ENCODE measurements around the gene ACSL3. TPM values are rescaled to one million over a fixed set of nuclear protein-coding genes. Genes with fewer than 3 reads are reported as not detected.

ACSL3 gene
- total RNA-seq, 1 experiment from 2014 or later, result 181 TPM

DNA sequence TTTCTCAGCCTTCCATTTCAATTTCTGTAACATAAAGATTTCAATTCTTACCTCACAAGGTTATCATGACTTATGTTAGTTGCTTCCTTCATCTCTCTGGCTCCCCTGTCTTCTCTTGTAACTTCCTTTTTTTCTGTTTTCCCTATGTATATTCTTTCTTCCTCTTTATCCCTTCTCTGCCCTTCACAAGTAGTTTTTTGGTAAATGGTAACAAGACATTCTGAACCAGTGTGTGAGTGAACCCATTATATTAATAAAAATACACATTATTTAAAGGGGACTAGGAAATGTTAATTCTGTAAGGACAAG is 8.4 kb downstream of the ACSL3 start:
- H3K9me3 ChIP-seq, result no peaks in the 10 kb centered on the region
- no peak overlapping the region for H3K4me3 ChIP-seq (ENCODE audit: low read depth, low read length)
- Mint-ChIP-seq H3K36me3 (ENCODE audit: insufficient read depth, unreplicated experiment) (no peaks in the 10 kb centered on the region), H3K9me3 (ENCODE audit: unreplicated experiment) (no peaks in the 10 kb centered on the region), H3K27me3 (ENCODE audit: insufficient read depth, unreplicated experiment) (no peaks in the 10 kb centered on the region), H3K4me1 (ENCODE audit: low read depth, unreplicated experiment) (peaks cover 7% of the 10 kb centered on the region), H3K4me3 (ENCODE audit: unreplicated experiment) (no peak overlapping the region), H3K27ac (ENCODE audit: unreplicated experiment) (no peak overlapping the region)
- ChIA-PET CTCF (interaction anchor here (0.5 to 1.1 kb wide), 2 partner anchors 34 to 62 kb away, joined by 3 to 6 read pairs; no protein-coding TSS in a partner anchor), POLR2A (no interaction called here)
- no TSS peak for BruUV-seq (replicated peaks)
- TF ChIP-seq, protein P1, sequence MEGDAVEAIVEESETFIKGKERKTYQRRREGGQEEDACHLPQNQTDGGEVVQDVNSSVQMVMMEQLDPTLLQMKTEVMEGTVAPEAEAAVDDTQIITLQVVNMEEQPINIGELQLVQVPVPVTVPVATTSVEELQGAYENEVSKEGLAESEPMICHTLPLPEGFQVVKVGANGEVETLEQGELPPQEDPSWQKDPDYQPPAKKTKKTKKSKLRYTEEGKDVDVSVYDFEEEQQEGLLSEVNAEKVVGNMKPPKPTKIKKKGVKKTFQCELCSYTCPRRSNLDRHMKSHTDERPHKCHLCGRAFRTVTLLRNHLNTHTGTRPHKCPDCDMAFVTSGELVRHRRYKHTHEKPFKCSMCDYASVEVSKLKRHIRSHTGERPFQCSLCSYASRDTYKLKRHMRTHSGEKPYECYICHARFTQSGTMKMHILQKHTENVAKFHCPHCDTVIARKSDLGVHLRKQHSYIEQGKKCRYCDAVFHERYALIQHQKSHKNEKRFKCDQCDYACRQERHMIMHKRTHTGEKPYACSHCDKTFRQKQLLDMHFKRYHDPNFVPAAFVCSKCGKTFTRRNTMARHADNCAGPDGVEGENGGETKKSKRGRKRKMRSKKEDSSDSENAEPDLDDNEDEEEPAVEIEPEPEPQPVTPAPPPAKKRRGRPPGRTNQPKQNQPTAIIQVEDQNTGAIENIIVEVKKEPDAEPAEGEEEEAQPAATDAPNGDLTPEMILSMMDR (IDR thresholded peaks at IDR 0.05; ENCODE audit: insufficient read depth in 1 of 2, low read depth in 1 of 2, low read length in 1 of 2, severe bottlenecking in 1 of 2, unreplicated experiment in 1 of 2), result no peak
- no peaks in the 10 kb centered on the region for H3K36me3 ChIP-seq (ENCODE audit: control insufficient read depth, insufficient read depth, low read length)
- H3K27me3 ChIP-seq (replicated peaks; ENCODE audit: control insufficient read depth, insufficient read depth, low read length), result no peaks in the 10 kb centered on the region
- intact Hi-C loops (cut with micrococcal nuclease; ENCODE audit: unreplicated experiment), result no loop called here
- H3K4me1 ChIP-seq, result peaks cover 43% of the 10 kb centered on the region
- no peak for DNase-seq

DNA sequence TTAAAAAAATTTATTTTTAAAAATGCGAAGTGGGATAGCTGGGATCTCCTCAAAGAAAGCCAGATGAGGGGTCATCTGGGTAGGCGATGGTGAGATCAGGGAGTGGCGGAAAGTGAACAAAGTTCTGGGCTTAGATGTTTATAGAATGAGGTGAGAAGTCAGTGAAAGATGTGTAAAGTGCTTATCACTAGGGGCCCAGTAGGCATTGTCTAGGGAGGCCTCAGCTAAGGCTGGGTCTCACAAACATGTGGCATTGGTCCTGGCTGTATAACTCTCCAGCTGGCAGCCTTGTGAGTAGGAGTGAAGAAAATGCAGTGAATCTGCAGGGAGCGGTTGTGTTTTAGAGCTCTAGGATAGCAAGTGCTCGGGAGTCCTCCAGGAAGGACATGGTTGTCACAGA is 10.5 kb downstream of the ACSL3 start:
- no peaks in the 10 kb centered on the region for H3K36me3 Mint-ChIP-seq (ENCODE audit: insufficient read depth, unreplicated experiment)
- H3K27me3 ChIP-seq (replicated peaks; ENCODE audit: control insufficient read depth, insufficient read depth, low read length), result no peaks in the 10 kb centered on the region
- no peaks in the 10 kb centered on the region for H3K9me3 ChIP-seq
- CTCF ChIA-PET, result no interaction called here
- no peaks in the 10 kb centered on the region for H3K4me1 Mint-ChIP-seq (ENCODE audit: low read depth, unreplicated experiment)
- TF ChIP-seq, protein P1 (IDR thresholded peaks at IDR 0.05; ENCODE audit: insufficient read depth in 1 of 2, low read depth in 1 of 2, low read length in 1 of 2, severe bottlenecking in 1 of 2, unreplicated experiment in 1 of 2), result no peak
- H3K9me3 Mint-ChIP-seq (ENCODE audit: unreplicated experiment), result no peaks in the 10 kb centered on the region
- POLR2A ChIA-PET, result no interaction called here
- H3K4me3 ChIP-seq (ENCODE audit: low read depth, low read length), result no peak overlapping the region
- peaks cover 29% of the 10 kb centered on the region for H3K4me1 ChIP-seq
- H3K36me3 ChIP-seq (ENCODE audit: control insufficient read depth, insufficient read depth, low read length), result no peaks in the 10 kb centered on the region
- H3K27ac Mint-ChIP-seq (ENCODE audit: unreplicated experiment), result no peak overlapping the region
- no peaks in the 10 kb centered on the region for H3K27me3 Mint-ChIP-seq (ENCODE audit: insufficient read depth, unreplicated experiment)
- DNase-seq, result no peak
- BruUV-seq (replicated peaks), result no TSS peak
- H3K4me3 Mint-ChIP-seq (ENCODE audit: unreplicated experiment), result no peak overlapping the region
- intact Hi-C loops (cut with micrococcal nuclease; ENCODE audit: unreplicated experiment), result no loop called here

DNA sequence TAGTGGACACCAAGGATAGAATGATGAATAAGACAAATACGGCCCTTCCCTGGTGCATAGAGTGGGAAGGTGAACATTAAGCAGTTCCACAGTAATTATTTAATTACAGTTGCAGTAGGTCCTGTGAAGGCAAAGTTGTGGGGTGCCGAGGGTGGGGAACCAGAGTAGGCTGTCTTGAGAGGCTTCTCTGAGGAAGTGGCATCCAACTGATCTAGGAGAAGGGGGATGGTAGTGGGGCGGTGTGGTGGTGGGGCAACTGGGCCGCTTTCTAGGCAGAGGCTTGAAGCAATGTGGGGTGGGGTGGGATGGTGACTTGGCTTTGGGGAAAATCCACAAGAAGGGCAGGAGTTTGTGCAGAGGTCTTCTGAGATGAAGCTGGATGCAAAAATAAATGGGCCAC is 11.7 kb downstream of the ACSL3 start:
- Histone ChIP-seq H3K9me3 (no peaks in the 10 kb centered on the region), H3K4me3 (ENCODE audit: low read depth, low read length) (no peak overlapping the region), H3K36me3 (ENCODE audit: control insufficient read depth, insufficient read depth, low read length) (no peaks in the 10 kb centered on the region), H3K4me1 (peaks cover 37% of the 10 kb centered on the region), H3K27me3 (replicated peaks; ENCODE audit: control insufficient read depth, insufficient read depth, low read length) (no peaks in the 10 kb centered on the region)
- TF ChIP-seq, protein P1 (IDR thresholded peaks at IDR 0.05; ENCODE audit: insufficient read depth in 1 of 2, low read depth in 1 of 2, low read length in 1 of 2, severe bottlenecking in 1 of 2, unreplicated experiment in 1 of 2), result no peak
- CTCF ChIA-PET, result no interaction called here
- H3K4me3 Mint-ChIP-seq (ENCODE audit: unreplicated experiment), result no peak overlapping the region
- peaks cover 8% of the 10 kb centered on the region for H3K4me1 Mint-ChIP-seq (ENCODE audit: low read depth, unreplicated experiment)
- intact Hi-C loops (cut with micrococcal nuclease; ENCODE audit: unreplicated experiment), result no loop called here
- POLR2A ChIA-PET, result no interaction called here
- H3K27ac Mint-ChIP-seq (ENCODE audit: unreplicated experiment), result no peak overlapping the region
- no peaks in the 10 kb centered on the region for H3K9me3 Mint-ChIP-seq (ENCODE audit: unreplicated experiment)
- BruUV-seq (replicated peaks), result no TSS peak
- peaks cover 6% of the 10 kb centered on the region for H3K36me3 Mint-ChIP-seq (ENCODE audit: insufficient read depth, unreplicated experiment)
- no peak for DNase-seq
- H3K27me3 Mint-ChIP-seq (ENCODE audit: insufficient read depth, unreplicated experiment), result no peaks in the 10 kb centered on the region

Data from Caco-2 (cell line).